NCI-H748 treated with DMSO at 0.1 percent for 48 hours (cell line): ENCODE measurements around the gene MPEG1.

Experiments used
- DNase-seq: peaks from one replicate; lab custom pipeline; 2025; lab: John Stamatoyannopoulos, UW

MPEG1 gene

GRCh38 chr11:59171508-59172322 is 41.0 kb downstream of the MPEG1 start, which contains the start of gene DTX4:
Gene DTX4 (plus strand): TSS chr11:59172132. CDS start chr11:59172596, 464 bp downstream.
- peak; percentile 58 for DNase-seq

- DNase-seq, result no peak
Measured at GRCh38 chr11:59164028-59164427, 48.7 kb downstream of the MPEG1 start.
